Kidney glomerular epithelial cell (primary cell): ENCODE data around the gene RTRAF.

Experiments
- DNase-seq: peaks from one replicate; lab custom pipeline; 2025; lab: John Stamatoyannopoulos, UW

The RTRAF gene

GRCh38 chr14:51996148-51996746 is 6.9 kb downstream of the RTRAF start:
- DNase-seq = no peak

DNA sequence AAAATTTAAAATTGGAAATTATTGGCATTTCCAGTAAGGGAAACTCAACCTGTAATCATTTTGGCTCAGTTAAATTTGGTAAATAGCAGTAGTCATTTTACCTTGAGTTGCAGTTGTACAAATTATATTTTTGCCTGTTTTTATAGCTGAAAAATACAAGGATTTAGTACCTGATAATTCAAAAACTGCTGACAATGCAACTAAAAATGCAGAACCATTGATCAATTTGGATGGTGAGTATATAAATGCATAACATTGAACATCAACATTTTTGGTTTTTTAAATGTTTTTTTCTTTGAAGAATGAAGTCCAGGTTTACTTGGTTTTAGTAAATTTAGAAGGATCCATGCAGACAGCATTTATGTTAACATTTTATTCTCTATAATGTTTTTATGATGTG is 9.0 kb downstream of the RTRAF start:
- no peak for DNase-seq

DNA sequence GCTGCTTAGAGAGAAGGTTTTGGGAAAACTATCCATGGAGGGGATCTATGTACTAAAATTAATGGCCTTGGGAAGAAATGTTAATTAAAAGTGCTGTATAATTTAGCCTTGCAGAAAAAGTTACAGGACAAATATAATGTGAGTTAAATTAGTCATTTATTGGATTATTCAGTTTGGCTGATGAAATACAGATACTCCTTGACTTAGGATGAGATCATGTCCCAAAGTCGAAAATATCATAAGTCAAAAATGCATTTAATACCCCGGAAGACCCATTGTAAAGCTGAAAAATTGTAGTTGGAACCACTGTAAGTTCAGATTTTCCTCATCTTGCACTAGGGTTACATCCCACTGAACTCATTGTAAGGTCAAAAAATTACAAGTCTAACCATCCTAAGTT is 9.7 kb downstream of the RTRAF start:
- DNase-seq = no peak

DNA sequence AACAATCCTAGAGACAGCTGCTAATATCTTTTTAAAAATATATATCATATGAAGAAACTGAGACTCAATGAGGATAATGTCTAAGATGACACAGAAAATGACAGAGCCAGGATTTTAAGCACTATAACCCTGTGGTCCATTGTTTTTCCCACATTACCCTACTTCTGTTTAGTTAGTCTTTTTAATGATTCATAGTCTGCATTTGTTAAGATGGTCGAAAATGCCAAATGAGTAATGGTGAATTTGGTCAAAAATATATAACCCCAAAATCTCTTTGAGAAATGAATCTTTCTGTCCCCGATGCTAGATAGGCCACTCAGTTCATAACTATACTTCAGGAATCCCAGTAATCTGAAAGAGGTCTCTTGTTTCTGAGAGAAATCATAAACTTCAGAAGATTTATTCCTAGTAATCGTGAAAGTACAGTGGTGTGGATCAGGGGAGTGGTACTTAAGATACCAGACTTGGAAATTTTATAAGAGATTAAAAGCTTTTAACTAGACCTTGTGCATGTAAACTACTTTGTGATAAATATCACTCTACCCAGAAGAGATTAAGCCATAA is 10.8 kb downstream of the RTRAF start:
- DNase-seq = no peak

DNA sequence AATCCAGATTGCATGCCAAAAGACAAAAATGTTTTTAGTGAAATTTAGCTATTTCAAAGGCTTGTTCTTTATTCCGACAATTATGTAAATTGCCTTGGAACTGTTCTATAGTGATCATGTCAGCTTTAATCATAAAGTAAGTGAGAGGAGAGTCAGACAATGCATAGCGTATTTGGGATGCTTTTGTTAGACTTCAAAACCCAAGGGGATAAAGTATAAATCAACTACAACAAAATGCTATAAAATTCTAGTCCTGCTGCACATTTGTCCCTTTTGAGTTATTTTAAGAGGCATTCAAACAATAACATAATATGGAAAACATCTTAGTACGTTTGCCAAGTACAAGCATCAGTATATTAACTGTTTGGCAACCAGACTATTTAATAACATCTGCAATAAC is 11.3 kb downstream of the RTRAF start:
- no peak for DNase-seq

DNA sequence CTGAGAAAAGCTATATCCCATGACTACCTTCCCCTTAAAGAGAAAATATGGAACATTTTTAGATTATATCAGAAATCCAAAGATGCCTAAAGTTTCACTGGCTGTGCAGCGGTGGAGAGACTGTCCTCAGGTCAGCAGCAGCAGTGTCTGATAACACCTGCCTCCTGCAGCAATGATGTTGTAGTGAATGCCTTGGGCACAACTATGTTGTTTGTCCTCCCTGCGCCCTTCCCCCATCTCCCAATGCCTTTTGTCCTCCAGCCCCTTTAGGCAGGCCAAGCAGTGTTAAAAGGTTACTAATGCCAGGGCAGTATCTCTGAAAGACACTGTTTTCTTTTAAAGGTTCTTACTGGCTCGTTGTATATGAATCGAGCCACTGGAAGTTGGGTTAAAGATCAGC is 13.2 kb downstream of the RTRAF start:
- DNase-seq = no peak

GRCh38 chr14:52003324-52003723 is 14.0 kb downstream of the RTRAF start:
- no peak for DNase-seq

DNA sequence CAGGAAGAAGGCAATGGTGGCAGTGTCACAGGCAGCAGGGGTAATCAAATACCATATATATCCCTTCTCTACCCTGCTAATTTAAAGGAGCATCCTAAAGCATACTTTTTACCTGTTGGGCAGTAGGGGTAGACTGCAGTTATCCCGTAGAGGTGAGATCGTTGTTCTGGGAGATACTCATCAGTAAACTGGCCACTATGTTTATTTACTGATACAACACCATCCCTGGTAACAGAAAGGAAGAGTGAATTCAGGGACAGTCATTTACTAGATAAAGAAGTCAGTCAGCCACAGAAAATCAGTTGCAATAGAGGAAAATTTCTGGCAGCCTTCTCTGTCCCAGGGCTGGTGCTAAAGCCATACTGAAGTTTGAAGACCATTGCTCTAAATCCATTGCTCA is 16.3 kb downstream of the RTRAF start:
- no peak for DNase-seq

DNA sequence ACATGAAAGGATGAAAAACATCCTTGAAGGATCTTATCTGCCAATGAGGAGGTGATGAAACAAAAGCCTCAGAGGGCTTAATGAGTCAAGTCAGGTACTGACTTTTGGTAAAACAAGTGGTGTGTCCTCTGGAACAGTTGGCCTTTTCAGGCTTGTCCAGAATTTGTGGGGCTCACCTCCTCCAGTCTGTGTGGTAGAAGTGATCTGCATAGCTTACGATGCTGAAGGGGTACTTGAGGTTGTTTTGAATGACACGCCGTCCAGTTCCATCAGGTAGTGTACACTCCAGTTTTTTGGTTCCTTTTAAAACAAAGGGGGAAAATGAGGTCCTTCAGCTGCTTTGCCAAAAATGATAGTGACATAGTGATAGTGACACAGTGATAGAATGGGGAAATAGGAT is 17.0 kb downstream of the RTRAF start:
- no peak for DNase-seq

DNA sequence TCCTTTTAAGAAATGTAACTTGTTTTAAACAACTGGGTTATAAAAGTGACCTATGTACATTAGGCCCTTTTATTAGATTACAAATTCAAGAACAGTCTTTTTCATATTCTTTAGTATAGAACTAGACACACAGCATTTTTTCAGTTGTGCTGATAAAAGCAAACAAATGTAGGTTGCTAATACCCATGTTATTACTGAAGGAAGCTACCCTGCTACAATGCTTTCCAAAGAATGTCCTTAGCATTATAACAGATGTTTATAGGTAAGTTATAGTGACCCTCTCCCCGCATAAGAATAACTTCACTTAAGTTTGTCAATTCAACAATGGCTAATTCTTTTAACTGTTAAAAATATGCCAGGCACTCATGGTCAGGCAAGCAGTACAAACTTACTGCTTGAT is 17.9 kb downstream of the RTRAF start:
- DNase-seq = no peak

DNA sequence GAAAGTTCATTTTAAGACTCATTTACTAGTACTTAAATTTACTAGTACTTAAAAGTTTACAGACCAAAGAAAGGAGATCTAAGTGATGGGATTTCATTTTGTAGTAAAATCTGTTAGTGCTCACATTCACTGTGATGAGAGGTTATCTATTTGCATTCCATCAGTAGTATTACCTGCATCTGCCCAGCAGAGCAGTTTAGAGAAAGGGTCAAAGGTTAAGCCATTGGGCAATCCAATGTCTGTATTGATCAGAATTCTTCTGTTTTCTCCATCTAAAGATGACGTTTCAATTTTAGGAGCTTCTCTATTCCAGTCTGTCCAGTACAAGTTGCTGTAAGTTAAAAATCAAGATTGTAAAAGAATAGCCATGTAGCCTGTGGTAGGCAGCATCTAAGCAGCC is 18.3 kb downstream of the RTRAF start:
- DNase-seq = no peak

- DNase-seq = no peak
Measured at GRCh38 chr14:52008136-52008535, 18.8 kb downstream of the RTRAF start.

DNA sequence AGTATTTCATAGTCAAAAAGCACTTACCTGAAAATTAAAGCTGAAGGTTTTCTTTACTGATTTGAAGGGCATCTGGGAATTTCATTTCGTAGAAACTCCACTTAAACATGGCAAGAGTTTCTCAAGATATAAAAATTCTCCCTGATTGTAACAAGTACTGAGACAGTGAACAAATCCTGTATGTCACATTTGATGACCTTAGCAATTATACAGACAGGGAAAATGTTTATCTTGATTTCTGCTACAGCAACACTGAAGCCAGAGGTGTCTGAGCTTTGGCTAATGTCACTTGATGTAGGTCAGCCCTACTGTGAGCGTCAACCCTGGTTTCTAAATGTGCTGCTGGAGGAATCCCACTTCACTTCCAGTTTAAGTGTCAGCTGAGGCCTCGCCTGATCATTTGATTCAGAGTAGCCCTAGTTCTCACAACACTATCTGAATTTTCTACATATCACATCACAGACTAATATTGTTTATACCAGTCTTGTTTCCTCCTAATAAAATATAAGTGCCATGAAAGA is 20.9 kb downstream of the RTRAF start:
- DNase-seq = no peak

- DNase-seq = no peak
Measured at GRCh38 chr14:52011523-52011922, 22.2 kb downstream of the RTRAF start.

DNA sequence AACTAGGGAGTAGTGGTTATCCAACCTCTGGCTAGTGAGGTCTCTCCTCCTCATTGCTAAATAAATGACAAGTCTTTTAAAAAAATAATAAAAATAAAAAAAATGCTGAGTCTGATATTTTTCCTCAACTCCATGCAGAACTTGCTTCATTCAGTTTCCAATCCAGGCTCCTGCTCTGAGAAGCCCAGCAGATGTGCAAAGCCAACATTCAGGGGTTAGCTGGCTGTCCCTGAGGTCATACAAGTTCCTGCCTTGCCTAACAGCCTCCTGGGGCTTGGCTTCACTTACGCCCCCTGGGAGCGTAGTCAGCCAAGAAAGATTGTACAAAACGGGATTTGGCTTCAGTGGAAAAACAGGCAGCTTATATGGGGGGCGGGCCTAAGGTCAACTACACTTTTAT is 23.3 kb downstream of the RTRAF start:
- DNase-seq = no peak

DNA sequence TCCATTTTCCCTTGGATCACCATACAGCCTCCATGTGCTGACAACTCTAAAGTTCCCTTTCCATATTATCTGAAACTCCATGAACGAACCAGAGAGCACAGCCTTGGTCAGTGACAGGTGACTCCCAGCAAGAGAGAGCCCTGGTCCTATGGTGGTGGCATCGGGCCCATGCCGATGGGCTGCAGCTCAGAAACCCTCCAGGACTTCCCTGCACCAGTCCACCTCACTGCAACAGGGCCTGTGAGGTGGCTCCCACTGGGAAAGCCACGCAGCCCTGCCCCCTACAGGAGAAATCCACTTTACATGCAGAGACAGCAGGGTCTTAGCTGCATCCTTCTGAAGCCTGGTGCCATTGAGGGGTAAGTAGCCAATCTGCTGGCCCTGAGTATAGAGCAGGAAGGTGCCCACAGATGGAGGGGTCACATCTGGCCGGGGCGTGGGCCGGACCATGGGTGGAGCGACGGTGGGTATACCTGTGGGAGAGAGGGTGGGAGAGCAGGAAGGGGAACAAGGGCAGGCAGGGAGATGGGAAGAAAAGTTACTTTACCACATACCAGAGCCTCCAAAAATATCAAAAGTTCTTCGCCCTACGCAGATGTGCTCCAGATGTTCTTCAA is 24.7 kb downstream of the RTRAF start:
- no peak for DNase-seq

DNA sequence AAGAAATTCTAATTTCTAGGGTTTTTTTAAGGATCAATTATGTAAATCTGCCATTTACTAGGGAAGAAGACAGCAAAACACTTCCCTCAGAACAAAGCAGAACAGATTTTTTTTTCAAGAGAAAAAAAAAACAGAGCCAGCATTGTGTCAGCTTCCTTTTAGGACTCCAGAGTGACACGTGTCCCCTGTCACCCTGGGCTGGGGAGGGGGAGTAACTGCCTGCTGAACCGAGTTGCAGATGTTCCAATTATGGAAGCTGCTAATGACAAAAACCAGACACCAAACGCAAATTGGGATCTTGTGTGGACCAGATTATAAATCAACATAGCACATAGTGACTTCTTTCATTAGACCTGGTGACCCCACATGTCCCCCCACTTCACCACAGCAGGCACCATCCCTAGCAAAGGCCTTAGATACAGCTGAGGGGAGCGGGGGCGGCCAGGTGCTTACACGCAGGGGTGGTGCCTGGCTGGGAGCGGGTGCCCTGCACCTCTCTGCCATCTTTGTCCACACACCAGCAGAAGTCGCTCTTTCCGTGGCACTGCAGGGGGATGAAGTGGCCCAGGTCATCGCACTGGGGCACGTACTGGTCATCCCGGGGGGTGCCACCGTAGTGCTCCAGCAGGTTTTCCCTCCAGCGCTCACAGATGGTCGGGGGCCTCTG is 25.4 kb downstream of the RTRAF start:
- no peak for DNase-seq

DNA sequence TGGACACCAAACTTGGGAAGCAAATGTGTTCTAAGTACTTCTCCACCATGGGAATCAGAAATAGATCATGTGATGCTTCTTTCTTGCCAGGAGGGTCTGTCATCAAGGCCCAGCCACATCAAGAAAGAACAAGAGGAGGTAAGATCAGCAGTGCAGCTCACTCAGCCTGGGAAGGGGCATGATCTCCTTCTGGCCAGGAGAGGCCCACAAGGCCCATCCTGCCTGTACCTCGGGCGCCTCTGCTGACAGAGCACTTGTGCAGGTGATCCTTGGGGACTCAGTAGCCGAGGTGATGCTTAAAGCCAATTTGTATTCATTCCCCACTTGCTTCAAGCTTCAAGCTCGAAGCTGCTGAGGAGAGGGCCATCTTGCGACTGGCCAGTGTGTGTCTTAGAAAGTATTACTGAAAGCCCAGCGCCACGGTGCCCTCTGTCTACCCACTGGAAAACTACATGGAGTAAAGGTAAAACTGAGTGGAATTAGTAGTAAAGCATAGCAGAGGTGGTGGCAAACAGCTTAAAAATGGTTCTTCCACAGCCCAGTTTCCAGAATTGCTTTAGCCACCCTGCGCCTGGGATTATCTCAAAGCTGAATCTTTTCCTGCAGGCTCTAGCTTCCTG is 26.2 kb downstream of the RTRAF start:
- no peak for DNase-seq

DNA sequence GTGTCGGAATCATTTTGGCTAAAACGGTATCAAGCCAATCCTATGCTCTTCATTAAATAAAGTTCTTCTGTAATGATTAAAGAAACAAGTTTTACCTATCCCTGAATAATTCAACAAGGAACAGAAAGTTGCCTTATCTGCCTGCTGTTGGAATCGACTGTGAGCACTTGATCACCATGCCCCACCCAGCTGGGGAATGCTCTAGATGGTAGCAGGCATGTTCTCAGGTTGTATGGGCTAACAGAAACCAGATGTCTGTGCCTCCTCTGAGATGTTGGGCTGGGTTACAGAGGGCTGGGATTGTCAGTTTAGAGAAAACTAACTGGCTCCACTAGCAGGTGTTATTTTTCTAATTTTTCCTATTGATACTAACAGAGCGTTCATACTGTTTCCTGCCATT is 28.9 kb downstream of the RTRAF start:
- no peak for DNase-seq

DNA sequence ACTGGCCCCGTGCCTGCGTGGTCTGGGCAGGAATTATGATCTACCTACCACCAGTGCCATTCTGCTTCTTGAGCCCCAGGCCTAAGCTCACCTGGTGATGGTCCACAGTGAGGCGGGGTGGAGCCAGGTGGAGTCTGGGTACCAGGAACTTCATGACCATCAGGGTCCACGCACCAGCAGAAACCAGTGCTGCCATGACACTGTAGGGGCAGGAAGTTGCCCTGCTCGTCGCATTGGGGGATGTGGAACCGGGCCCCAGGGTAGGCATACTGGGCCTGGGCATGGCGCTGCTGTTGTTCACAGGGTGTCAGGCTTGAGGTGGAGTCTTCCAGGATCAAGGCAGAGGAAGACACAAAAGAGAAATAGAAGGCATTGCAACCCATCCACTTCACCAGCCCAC is 29.6 kb downstream of the RTRAF start:
- DNase-seq = no peak

DNA sequence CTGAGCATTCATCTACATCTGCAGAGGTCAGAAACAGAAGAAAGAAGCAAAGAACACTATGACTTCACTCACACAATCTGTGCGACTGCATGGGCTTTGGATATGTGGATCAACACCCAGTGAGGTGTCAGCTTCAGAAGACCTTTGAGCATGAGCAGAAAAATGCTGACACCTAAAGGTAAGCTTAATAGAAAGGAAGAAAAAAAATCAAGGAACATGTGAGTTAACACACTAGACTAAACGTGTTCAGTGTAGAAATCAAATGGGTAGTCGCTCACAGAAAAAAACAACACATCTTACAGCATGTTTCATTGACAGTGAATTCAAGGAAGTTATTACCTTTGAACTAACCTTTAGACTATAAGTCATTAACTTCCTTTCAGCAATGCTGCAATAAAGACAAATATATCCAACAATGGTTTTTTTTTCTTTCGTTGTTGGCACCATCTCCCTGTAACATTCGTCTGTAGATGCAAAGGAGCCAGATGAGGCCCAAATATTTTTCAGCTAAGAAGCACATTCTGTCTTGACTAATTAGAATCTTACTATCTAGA is 30.9 kb downstream of the RTRAF start:
- no peak for DNase-seq
